Uterus (tissue), 4 donors: Measurements from ENCODE around the gene LINGO1. TPM values are rescaled to one million over a fixed set of nuclear protein-coding genes. Genes with fewer than 3 reads are reported as not detected.

Experiments
- DNase-seq, 2 donors: peaks; one replicate each; pipeline ENCODE4 v3.0.0-alpha.2; 2019 to 2020
- H3K27ac ChIP-seq, 2 donors: fragments of 200-600 bp; sonication (generic); 1 replicate in 1 of 2; 2 replicates in 1 of 2; pipeline ENCODE4 v1.5.1; 2016 to 2018
- H3K27me3 ChIP-seq, 2 donors: fragments of 200-600 bp; sonication (generic); one replicate each; pipeline ENCODE4 v1.5.1; 2018 to 2019; ENCODE audit warnings: control low read depth in 1 of 2
- H3K36me3 ChIP-seq, 2 donors: fragments of 200-600 bp; sonication (generic); one replicate each; pipeline ENCODE4 v1.5.1; 2019; ENCODE audit warnings: control low read depth in 1 of 2
- H3K4me1 ChIP-seq, 2 donors: fragments of 200-600 bp; sonication (generic); one replicate each; pipeline ENCODE4 v1.5.1; 2018 to 2019; ENCODE audit warnings: control low read depth in 1 of 2
- H3K4me3 ChIP-seq, 2 donors: fragments of 200-600 bp; sonication (generic); 1 replicate in 1 of 2; 2 replicates in 1 of 2; pipeline ENCODE4 v1.5.1; 2018 to 2019; ENCODE audit warnings: mild to moderate bottlenecking in 1 of 2
- H3K9me3 ChIP-seq, 2 donors: fragments of 200-600 bp; sonication (generic); one replicate each; pipeline ENCODE4 v1.5.1; 2019; ENCODE audit warnings: control low read depth in 1 of 2
- CTCF ChIP-seq, 4 experiments: fragments of 200-600 bp in 2 of 4; fragments of 450-650 bp in 2 of 4; sonication (generic) in 2 of 4; IDR thresholded peaks; one replicate each; pipeline ENCODE4 v1.5.1; 2016 to 2019; ENCODE audit warnings: antibody characterized with exemption in 4 of 4, mild to moderate bottlenecking in 2 of 4, moderate library complexity in 1 of 4
- POLR2A ChIP-seq, 2 donors: fragments of 450-650 bp; IDR thresholded peaks; one replicate each; pipeline ENCODE4 v1.6.1; 2016; ENCODE audit warnings: antibody characterized with exemption in 2 of 2, mild to moderate bottlenecking in 1 of 2, moderate library complexity in 1 of 2
- intact Hi-C: fragments of 100-400 bp; cut with DNase I; formaldehyde crosslinking; loops from one replicate; pipeline ENCODE4 v1.15.1; 2023; ENCODE audit warnings: low total_unique reads
- total RNA-seq, 4 donors: library from RNA; depleted of rRNA in 3 of 4; stranded (reverse); fragments of >200 nt in 3 of 4; gene quantifications; one replicate each; pipeline versions ENCODE4 v1.1.0 to v1.2.4, GENCODE V29; 2014 to 2023
- donor health status: DM: yes; HTN: yes; CAD: no.

LINGO1 gene
- total RNA-seq, 4 donors from 2014 or later, result 0.26 to 9.6 (median 8.4) TPM; not detected in 1

DNA sequence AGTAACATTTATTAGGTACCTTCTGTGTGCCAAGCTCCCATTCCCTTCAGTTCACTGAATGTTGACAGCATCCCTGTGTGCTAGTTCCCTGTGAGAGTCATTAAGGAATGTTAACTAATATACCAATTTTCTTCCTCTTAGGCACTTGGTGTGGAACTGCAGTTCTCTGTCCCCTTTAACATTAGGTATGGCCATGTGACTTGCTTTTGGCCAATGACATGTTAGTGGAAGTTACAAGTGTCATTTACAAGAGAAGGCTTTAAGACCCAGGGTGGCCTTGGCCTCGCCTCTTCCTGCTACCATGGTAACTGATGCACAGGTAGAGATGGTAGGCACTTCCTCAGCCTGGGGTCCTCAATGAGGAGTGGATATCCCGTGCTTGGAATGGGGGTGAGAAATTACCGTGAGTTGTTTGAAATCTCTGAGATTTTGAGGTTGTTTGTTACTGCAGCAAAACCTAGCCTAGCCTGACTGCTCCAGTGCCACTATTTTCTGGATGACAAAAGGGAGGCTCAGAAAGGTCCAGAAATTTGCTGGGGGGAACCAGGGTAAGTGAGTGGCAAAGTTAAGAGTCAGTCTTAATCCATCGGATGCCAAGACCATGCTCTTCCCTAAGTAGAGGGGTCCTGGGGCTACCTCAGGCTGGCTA, 21.2 kb upstream of the LINGO1 start:
- no peak overlapping the region for H3K27ac ChIP-seq
- H3K36me3 ChIP-seq, result no peaks in the 10 kb centered on the region
- intact Hi-C loops, result no loop called here
- H3K4me1 ChIP-seq, result no peaks in the 10 kb centered on the region
- no peaks in the 10 kb centered on the region for H3K9me3 ChIP-seq
- H3K4me3 ChIP-seq, result no peak overlapping the region
- H3K27me3 ChIP-seq, result no peaks in the 10 kb centered on the region
- no peak for TF ChIP-seq CTCF (IDR thresholded peaks at IDR 0.05)
- no peak for TF ChIP-seq POLR2A (IDR thresholded peaks at IDR 0.05)
- no peak for DNase-seq

DNA sequence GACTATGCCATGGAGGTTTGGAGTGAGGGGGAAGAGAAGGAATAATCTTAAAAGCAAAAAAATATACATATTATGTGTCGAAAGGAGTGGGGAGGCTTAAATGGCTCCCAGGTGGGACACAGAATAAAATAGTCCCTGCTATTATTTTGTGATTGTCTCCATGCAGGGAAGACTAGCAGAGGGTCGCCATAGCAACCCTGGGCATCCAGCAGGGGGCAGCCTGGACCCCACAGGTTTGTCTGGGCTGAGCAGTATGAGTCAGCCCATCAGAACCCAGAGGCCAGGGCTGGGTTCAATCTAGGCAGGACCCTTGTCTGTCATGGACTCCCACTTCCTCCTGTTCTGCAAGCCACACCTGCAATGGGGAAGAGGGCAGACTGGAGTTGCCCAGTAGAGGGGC, 17.6 kb upstream of the LINGO1 start:
- Histone ChIP-seq H3K27ac (no peak overlapping the region), H3K4me1 (no peaks in the 10 kb centered on the region), H3K9me3 (no peaks in the 10 kb centered on the region), H3K27me3 (no peaks in the 10 kb centered on the region), H3K36me3 (no peaks in the 10 kb centered on the region), H3K4me3 (no peak overlapping the region)
- intact Hi-C loops, result no loop called here
- TF ChIP-seq CTCF (IDR thresholded peaks at IDR 0.05), result no peak
- TF ChIP-seq POLR2A (IDR thresholded peaks at IDR 0.05), result no peak
- DNase-seq, result no peak

- Histone ChIP-seq H3K27ac (no peak overlapping the region), H3K36me3 (no peaks in the 10 kb centered on the region), H3K9me3 (no peaks in the 10 kb centered on the region), H3K27me3 (no peaks in the 10 kb centered on the region), H3K4me1 (no peaks in the 10 kb centered on the region), H3K4me3 (no peak overlapping the region)
- no peak for DNase-seq
- intact Hi-C loops, result no loop called here
- TF ChIP-seq POLR2A (IDR thresholded peaks at IDR 0.05) (no peak), CTCF (IDR thresholded peaks at IDR 0.05) (no peak)
Measured at GRCh38 chr15:77649610-77650009, 16.9 kb upstream of the LINGO1 start.

GRCh38 chr15:77649017-77649416, 16.3 kb upstream of the LINGO1 start:
- intact Hi-C loops, result no loop called here
- Histone ChIP-seq H3K27ac (no peak overlapping the region), H3K4me3 (no peak overlapping the region), H3K9me3 (no peaks in the 10 kb centered on the region), H3K36me3 (no peaks in the 10 kb centered on the region), H3K4me1 (no peaks in the 10 kb centered on the region), H3K27me3 (no peaks in the 10 kb centered on the region)
- no peak for TF ChIP-seq POLR2A (IDR thresholded peaks at IDR 0.05)
- TF ChIP-seq CTCF (IDR thresholded peaks at IDR 0.05), result no peak
- no peak for DNase-seq

DNA sequence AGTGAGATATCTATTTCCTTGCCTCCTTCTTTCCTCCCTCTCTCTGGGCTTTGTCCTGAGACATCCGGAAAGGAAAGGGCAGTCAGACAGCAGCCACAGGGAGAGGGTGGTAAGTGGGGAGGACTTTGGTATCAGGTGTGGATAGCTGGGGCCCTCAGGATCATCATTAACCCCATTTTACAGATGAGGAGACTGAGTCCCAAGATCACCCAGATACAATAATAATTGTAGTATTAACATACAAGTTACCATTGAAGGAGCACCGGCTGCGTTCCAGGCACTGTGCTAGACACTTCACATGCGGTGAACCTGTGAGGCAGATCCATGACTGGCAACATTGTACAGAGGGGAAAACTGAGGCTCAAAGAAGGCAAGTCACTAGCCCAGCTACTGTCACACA, 15.2 kb upstream of the LINGO1 start:
- TF ChIP-seq POLR2A (IDR thresholded peaks at IDR 0.05) (no peak), CTCF (IDR thresholded peaks at IDR 0.05) (no peak)
- H3K9me3 ChIP-seq, result no peaks in the 10 kb centered on the region
- H3K4me1 ChIP-seq, result no peaks in the 10 kb centered on the region
- H3K27me3 ChIP-seq, result no peaks in the 10 kb centered on the region
- no peak overlapping the region for H3K4me3 ChIP-seq
- no peak overlapping the region for H3K27ac ChIP-seq
- no peaks in the 10 kb centered on the region for H3K36me3 ChIP-seq
- no peak for DNase-seq
- intact Hi-C loops, result loop anchor here (1.0 kb wide), 1 partner anchor 32 kb away; no protein-coding TSS in a partner anchor
